ENCODE data around the gene MYO1E.
A peak's percentile ranks its signal among the peaks of the same experiment; 100 is the strongest.

Gene MYO1E

DNA sequence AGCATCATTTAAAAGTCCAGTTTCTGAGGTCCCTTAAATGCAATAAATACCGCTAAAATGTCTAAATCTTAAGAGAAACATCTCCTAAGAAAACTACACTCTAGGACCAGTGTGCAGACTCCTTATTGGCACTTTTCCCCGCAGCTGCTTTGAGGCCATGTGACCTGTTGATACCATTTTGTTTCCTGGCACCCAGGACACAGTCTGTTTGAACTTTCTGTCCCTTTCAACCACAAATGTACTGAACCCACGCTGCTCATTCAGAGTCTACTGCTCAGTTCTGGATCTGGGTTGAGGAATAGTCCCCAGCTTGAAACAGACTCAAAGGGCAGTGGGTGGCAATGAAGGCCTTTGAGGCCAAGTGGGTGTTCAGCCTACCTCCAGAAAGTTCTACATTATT, 148.9 kb downstream of the MYO1E start:
- H3K9me3 ChIP-seq (ENCODE audit: control insufficient read depth in 1 of 2, low read length in 2 of 2): no peaks in the 10 kb centered on the region
- no peak overlapping the region for H3K27ac ChIP-seq (ENCODE audit: low read depth, low read length)
- no peaks in the 10 kb centered on the region for H3K27me3 ChIP-seq (ENCODE audit: control insufficient read depth in 1 of 2, insufficient read depth in 2 of 2, low read length in 2 of 2)
- H3K9ac ChIP-seq (ENCODE audit: low read depth in 1 of 2, low read length in 2 of 2): no peak overlapping the region
- H3K36me3 ChIP-seq (ENCODE audit: control insufficient read depth in 1 of 2, insufficient read depth in 2 of 2, low read length in 2 of 2): peaks cover 15 to 49% of the 10 kb centered on the region in 2 donors
- no peak overlapping the region for H3K4me3 ChIP-seq (ENCODE audit: low read depth in 1 of 2, low read length in 2 of 2)
- H3K4me1 ChIP-seq (ENCODE audit: control insufficient read depth in 1 of 2, insufficient read depth in 2 of 2, low read length in 2 of 2): no peaks in the 10 kb centered on the region

- Histone ChIP-seq H3K27me3 (ENCODE audit: control insufficient read depth in 1 of 2, insufficient read depth in 2 of 2, low read length in 2 of 2) (no peaks in the 10 kb centered on the region), H3K4me3 (ENCODE audit: low read depth in 1 of 2, low read length in 2 of 2) (no peak overlapping the region), H3K36me3 (ENCODE audit: control insufficient read depth in 1 of 2, insufficient read depth in 2 of 2, low read length in 2 of 2) (peaks cover 15 to 53% of the 10 kb centered on the region in 2 donors), H3K9me3 (ENCODE audit: control insufficient read depth in 1 of 2, low read length in 2 of 2) (no peaks in the 10 kb centered on the region), H3K9ac (ENCODE audit: low read depth in 1 of 2, low read length in 2 of 2) (no peak overlapping the region), H3K4me1 (ENCODE audit: control insufficient read depth in 1 of 2, insufficient read depth in 2 of 2, low read length in 2 of 2) (no peaks in the 10 kb centered on the region), H3K27ac (ENCODE audit: low read depth, low read length) (no peak overlapping the region)
Measured at GRCh38 chr15:59222906-59223550, 149.6 kb downstream of the MYO1E start.

- no peak overlapping the region for H3K4me3 ChIP-seq (ENCODE audit: low read depth in 1 of 2, low read length in 2 of 2)
- no peaks in the 10 kb centered on the region for H3K27me3 ChIP-seq (ENCODE audit: control insufficient read depth in 1 of 2, insufficient read depth in 2 of 2, low read length in 2 of 2)
- H3K36me3 ChIP-seq (ENCODE audit: control insufficient read depth in 1 of 2, insufficient read depth in 2 of 2, low read length in 2 of 2): peaks cover 15 to 60% of the 10 kb centered on the region in 2 donors
- no peaks in the 10 kb centered on the region for H3K4me1 ChIP-seq (ENCODE audit: control insufficient read depth in 1 of 2, insufficient read depth in 2 of 2, low read length in 2 of 2)
- H3K9ac ChIP-seq (ENCODE audit: low read depth in 1 of 2, low read length in 2 of 2): no peak overlapping the region
- peak overlapping the region; percentile 39 for H3K27ac ChIP-seq (ENCODE audit: low read depth, low read length)
- no peaks in the 10 kb centered on the region for H3K9me3 ChIP-seq (ENCODE audit: control insufficient read depth in 1 of 2, low read length in 2 of 2)
Measured at GRCh38 chr15:59221511-59222505, 150.9 kb downstream of the MYO1E start.

GRCh38 chr15:59218710-59219109, 154.0 kb downstream of the MYO1E start:
- H3K4me3 ChIP-seq (ENCODE audit: low read depth in 1 of 2, low read length in 2 of 2): no peak overlapping the region
- H3K9ac ChIP-seq (ENCODE audit: low read depth in 1 of 2, low read length in 2 of 2): no peak overlapping the region
- no peak overlapping the region for H3K27ac ChIP-seq (ENCODE audit: low read depth, low read length)
- H3K4me1 ChIP-seq (ENCODE audit: control insufficient read depth in 1 of 2, insufficient read depth in 2 of 2, low read length in 2 of 2): no peaks in the 10 kb centered on the region
- peaks cover 10 to 58% of the 10 kb centered on the region in 2 donors for H3K36me3 ChIP-seq (ENCODE audit: control insufficient read depth in 1 of 2, insufficient read depth in 2 of 2, low read length in 2 of 2)
- H3K9me3 ChIP-seq (ENCODE audit: control insufficient read depth in 1 of 2, low read length in 2 of 2): no peaks in the 10 kb centered on the region
- no peaks in the 10 kb centered on the region for H3K27me3 ChIP-seq (ENCODE audit: control insufficient read depth in 1 of 2, insufficient read depth in 2 of 2, low read length in 2 of 2)

DNA sequence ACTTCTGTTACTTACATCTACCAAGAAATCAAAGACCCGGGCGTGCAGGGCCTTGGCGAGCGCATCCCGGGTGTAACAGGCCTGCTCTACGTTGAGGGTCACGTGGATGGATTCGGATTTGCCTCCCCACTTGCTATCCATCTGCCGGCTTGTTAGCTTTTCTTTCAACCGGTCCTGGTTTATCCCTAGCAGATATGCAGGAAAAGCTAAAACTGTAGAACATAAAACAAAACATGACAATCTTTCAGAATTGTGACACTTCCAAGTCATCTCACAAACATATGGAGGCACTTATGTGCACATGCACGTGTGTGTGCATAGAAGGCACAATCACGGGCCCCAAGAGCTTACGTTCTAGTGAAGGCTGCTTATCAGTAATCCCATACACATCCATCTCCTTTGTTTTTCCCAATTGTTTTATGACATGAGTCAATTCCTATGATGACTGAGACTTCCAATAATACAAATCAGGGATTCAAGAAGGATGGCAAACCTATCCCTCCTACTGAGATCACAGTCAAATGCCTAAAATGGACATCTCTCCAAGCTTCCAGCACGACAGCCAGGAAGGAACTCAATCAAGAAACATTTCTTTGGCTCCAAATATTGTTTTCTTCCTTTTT, 154.7 kb downstream of the MYO1E start:
- H3K4me1 ChIP-seq (ENCODE audit: control insufficient read depth in 1 of 2, insufficient read depth in 2 of 2, low read length in 2 of 2): no peaks in the 10 kb centered on the region
- no peak overlapping the region for H3K4me3 ChIP-seq (ENCODE audit: low read depth in 1 of 2, low read length in 2 of 2)
- peaks cover 8 to 51% of the 10 kb centered on the region in 2 donors for H3K36me3 ChIP-seq (ENCODE audit: control insufficient read depth in 1 of 2, insufficient read depth in 2 of 2, low read length in 2 of 2)
- no peaks in the 10 kb centered on the region for H3K9me3 ChIP-seq (ENCODE audit: control insufficient read depth in 1 of 2, low read length in 2 of 2)
- no peak overlapping the region for H3K27ac ChIP-seq (ENCODE audit: low read depth, low read length)
- no peak overlapping the region for H3K9ac ChIP-seq (ENCODE audit: low read depth in 1 of 2, low read length in 2 of 2)
- no peaks in the 10 kb centered on the region for H3K27me3 ChIP-seq (ENCODE audit: control insufficient read depth in 1 of 2, insufficient read depth in 2 of 2, low read length in 2 of 2)

DNA sequence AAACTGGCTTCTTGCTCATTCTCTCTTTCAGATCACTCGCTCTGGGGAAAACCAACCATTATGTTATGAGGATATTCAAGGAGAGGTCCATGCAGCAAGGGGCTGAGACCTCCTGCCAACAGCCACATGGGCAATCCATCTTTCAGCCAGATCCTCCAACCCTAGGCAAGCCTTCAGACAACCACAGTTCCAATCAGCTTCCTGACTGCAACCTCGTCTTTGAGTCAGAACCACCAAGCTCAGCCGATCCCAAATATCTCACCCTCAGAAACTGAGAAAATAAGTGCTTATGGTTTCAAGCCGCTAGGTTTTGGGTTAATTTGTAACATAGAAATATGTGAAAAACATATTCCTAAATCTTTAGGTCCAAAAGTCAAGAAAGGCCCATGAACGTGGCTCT, 155.8 kb downstream of the MYO1E start:
- Histone ChIP-seq H3K4me3 (ENCODE audit: low read depth in 1 of 2, low read length in 2 of 2) (no peak overlapping the region), H3K27ac (ENCODE audit: low read depth, low read length) (no peak overlapping the region), H3K9me3 (ENCODE audit: control insufficient read depth in 1 of 2, low read length in 2 of 2) (no peaks in the 10 kb centered on the region), H3K4me1 (ENCODE audit: control insufficient read depth in 1 of 2, insufficient read depth in 2 of 2, low read length in 2 of 2) (no peaks in the 10 kb centered on the region), H3K9ac (ENCODE audit: low read depth in 1 of 2, low read length in 2 of 2) (no peak overlapping the region), H3K36me3 (ENCODE audit: control insufficient read depth in 1 of 2, insufficient read depth in 2 of 2, low read length in 2 of 2) (peaks cover 10 to 46% of the 10 kb centered on the region in 2 donors), H3K27me3 (ENCODE audit: control insufficient read depth in 1 of 2, insufficient read depth in 2 of 2, low read length in 2 of 2) (no peaks in the 10 kb centered on the region)

- Histone ChIP-seq H3K9me3 (ENCODE audit: control insufficient read depth in 1 of 2, low read length in 2 of 2) (no peaks in the 10 kb centered on the region), H3K36me3 (ENCODE audit: control insufficient read depth in 1 of 2, insufficient read depth in 2 of 2, low read length in 2 of 2) (peaks cover 35 to 55% of the 10 kb centered on the region in 2 donors), H3K4me1 (ENCODE audit: control insufficient read depth in 1 of 2, insufficient read depth in 2 of 2, low read length in 2 of 2) (no peaks in the 10 kb centered on the region), H3K27ac (ENCODE audit: low read depth, low read length) (no peak overlapping the region), H3K27me3 (ENCODE audit: control insufficient read depth in 1 of 2, insufficient read depth in 2 of 2, low read length in 2 of 2) (no peaks in the 10 kb centered on the region), H3K4me3 (ENCODE audit: low read depth in 1 of 2, low read length in 2 of 2) (no peak overlapping the region), H3K9ac (ENCODE audit: low read depth in 1 of 2, low read length in 2 of 2) (no peak overlapping the region)
Measured at GRCh38 chr15:59210186-59210585, 162.5 kb downstream of the MYO1E start.

- no peak overlapping the region for H3K9ac ChIP-seq (ENCODE audit: low read depth in 1 of 2, low read length in 2 of 2)
- no peak overlapping the region for H3K27ac ChIP-seq (ENCODE audit: low read depth, low read length)
- peaks cover 37 to 63% of the 10 kb centered on the region in 2 donors for H3K36me3 ChIP-seq (ENCODE audit: control insufficient read depth in 1 of 2, insufficient read depth in 2 of 2, low read length in 2 of 2)
- no peak overlapping the region for H3K4me3 ChIP-seq (ENCODE audit: low read depth in 1 of 2, low read length in 2 of 2)
- no peaks in the 10 kb centered on the region for H3K27me3 ChIP-seq (ENCODE audit: control insufficient read depth in 1 of 2, insufficient read depth in 2 of 2, low read length in 2 of 2)
- H3K9me3 ChIP-seq (ENCODE audit: control insufficient read depth in 1 of 2, low read length in 2 of 2): no peaks in the 10 kb centered on the region
- H3K4me1 ChIP-seq (ENCODE audit: control insufficient read depth in 1 of 2, insufficient read depth in 2 of 2, low read length in 2 of 2): no peaks in the 10 kb centered on the region
Measured at GRCh38 chr15:59208613-59209249, 163.9 kb downstream of the MYO1E start.

GRCh38 chr15:59206623-59207183, 166.0 kb downstream of the MYO1E start, which contains the start of gene LDHAL6B:
LDHAL6B (plus strand) TSS chr15:59206843; CDS start chr15:59206941, 98 bp downstream.
- Histone ChIP-seq H3K9ac (ENCODE audit: low read depth in 1 of 2, low read length in 2 of 2) (no peak within 1 kb of the TSS), H3K4me3 (ENCODE audit: low read depth in 1 of 2, low read length in 2 of 2) (no peak within 1 kb of the TSS), H3K36me3 (ENCODE audit: control insufficient read depth in 1 of 2, insufficient read depth in 2 of 2, low read length in 2 of 2) (peaks cover 34 to 80% of the 10 kb centered on the region in 2 donors), H3K27me3 (ENCODE audit: control insufficient read depth in 1 of 2, insufficient read depth in 2 of 2, low read length in 2 of 2) (no peaks in the 10 kb centered on the region), H3K4me1 (ENCODE audit: control insufficient read depth in 1 of 2, insufficient read depth in 2 of 2, low read length in 2 of 2) (no peaks in the 10 kb centered on the region), H3K9me3 (ENCODE audit: control insufficient read depth in 1 of 2, low read length in 2 of 2) (no peaks in the 10 kb centered on the region), H3K27ac (ENCODE audit: low read depth, low read length) (no peak within 1 kb of the TSS)

All from duodenal mucosa (tissue), 2 donors.